NCI-H748 (cell line): ENCODE data around the gene WNT1.

Experiments
- DNase-seq: peaks from one replicate; lab custom pipeline; 2025; ENCODE audit not compliant: unreplicated experiment; lab: John Stamatoyannopoulos, UW

Gene WNT1

GRCh38 chr12:48999371-49000131 lies 21.4 kb downstream of the WNT1 start, which contains the start of gene DDN:
Gene DDN, minus strand, starts transcription at chr12:48999375. Its CDS starts 88 bp downstream, at chr12:48999287.
- peak; percentile 78 for DNase-seq

- peak; percentile 25 for DNase-seq
Measured at GRCh38 chr12:49000346-49000745, 22.2 kb downstream of the WNT1 start.

- DNase-seq: no peak
Measured at GRCh38 chr12:49008943-49009342, 30.8 kb downstream of the WNT1 start.

- DNase-seq: no peak
Measured at GRCh38 chr12:49010092-49010668, 32.1 kb downstream of the WNT1 start.

- no peak for DNase-seq
Measured at GRCh38 chr12:49012739-49013138, 34.6 kb downstream of the WNT1 start.

GRCh38 chr12:49013428-49013827 lies 35.3 kb downstream of the WNT1 start:
- DNase-seq: no peak

GRCh38 chr12:49014547-49014946 lies 36.4 kb downstream of the WNT1 start:
- no peak for DNase-seq

GRCh38 chr12:49015196-49015595 lies 37.1 kb downstream of the WNT1 start:
- no peak for DNase-seq

GRCh38 chr12:49017891-49018260 lies 39.8 kb downstream of the WNT1 start:
- no peak for DNase-seq

GRCh38 chr12:49018261-49019119 lies 40.4 kb downstream of the WNT1 start, which contains the start of gene PRKAG1:
Gene PRKAG1, minus strand, starts transcription at chr12:49018776. Its CDS starts 36 bp downstream, at chr12:49018740.
- peak; percentile 97 for DNase-seq

GRCh38 chr12:49019120-49019430 lies 41.0 kb downstream of the WNT1 start:
- DNase-seq: peak; percentile 67

GRCh38 chr12:49019443-49020324 lies 41.6 kb downstream of the WNT1 start:
- DNase-seq: peak; percentile 45

GRCh38 chr12:49020441-49020840 lies 42.3 kb downstream of the WNT1 start:
- DNase-seq: no peak

- DNase-seq: no peak
Measured at GRCh38 chr12:49021292-49021915, 43.3 kb downstream of the WNT1 start.

GRCh38 chr12:49022558-49023178 lies 44.5 kb downstream of the WNT1 start:
- no peak for DNase-seq

GRCh38 chr12:49023812-49024211 lies 45.7 kb downstream of the WNT1 start:
- DNase-seq: no peak

- no peak for DNase-seq
Measured at GRCh38 chr12:49024543-49024942, 46.4 kb downstream of the WNT1 start.

GRCh38 chr12:49025463-49025862 lies 47.3 kb downstream of the WNT1 start:
- no peak for DNase-seq

- DNase-seq: no peak
Measured at GRCh38 chr12:49026101-49026500, 48.0 kb downstream of the WNT1 start.
